ENCODE results near the gene XYLT1. TPM values are rescaled to one million over a fixed set of nuclear protein-coding genes. Genes with fewer than 3 reads are reported as not detected.
"Not testable (repeated sequence)": the region's sequence is repeated elsewhere in the genome, so short reads cannot be mapped to it uniquely, and the experiment has no call there.

Gene XYLT1
- total RNA-seq, 1 donor from 2014 or later: 14.7 TPM

DNA sequence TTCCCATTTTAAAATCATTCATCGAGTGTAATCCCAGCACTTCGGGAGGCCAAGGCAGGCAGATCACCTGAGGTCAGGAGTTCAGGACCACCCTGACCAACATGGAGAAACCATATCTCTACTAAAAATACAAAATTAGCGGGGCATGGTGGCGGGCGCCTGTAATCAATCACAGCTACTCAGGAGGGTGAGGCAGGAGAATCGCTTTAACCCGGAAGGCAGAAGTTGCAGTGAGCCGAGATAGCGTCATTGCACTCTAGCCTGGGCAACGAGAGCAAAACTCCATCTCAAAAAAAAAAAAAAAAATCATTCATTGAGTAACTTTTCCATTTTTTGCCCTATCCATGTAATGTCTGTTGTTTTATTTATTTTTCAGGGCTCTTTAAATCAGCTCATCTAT is 135.4 kb downstream of the XYLT1 start:
- DNase-seq; H3K36me3 Mint-ChIP-seq (ENCODE audit: low read depth); intact Hi-C loops (cut with micrococcal nuclease); H3K4me3 Mint-ChIP-seq; H3K27ac Mint-ChIP-seq; H3K27me3 Mint-ChIP-seq; H3K9me3 Mint-ChIP-seq: not testable (repeated sequence)
- peaks cover 15% of the 10 kb centered on the region for H3K4me1 Mint-ChIP-seq

DNA sequence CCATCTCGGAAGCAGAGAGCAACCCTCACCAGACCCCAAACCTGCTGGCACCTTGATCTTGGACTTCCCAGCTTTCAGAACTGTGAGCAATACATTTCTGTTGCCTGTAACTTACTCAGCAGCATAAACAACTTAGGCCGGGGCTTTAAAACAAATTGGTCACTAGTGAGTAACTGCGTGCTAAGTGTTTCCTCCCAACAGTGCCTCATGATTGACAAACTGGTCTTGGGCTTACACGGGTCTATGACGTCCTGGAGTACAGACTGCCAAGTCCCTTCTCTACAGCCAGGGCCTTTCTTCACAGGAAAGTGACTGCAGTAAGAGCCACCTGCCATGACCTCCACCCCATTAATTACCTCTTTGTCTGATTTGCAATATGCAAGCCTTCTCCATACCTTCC is 136.7 kb downstream of the XYLT1 start:
- Mint-ChIP-seq H3K9me3 (no peaks in the 10 kb centered on the region), H3K4me1 (peaks cover 7% of the 10 kb centered on the region), H3K4me3 (no peak overlapping the region), H3K36me3 (ENCODE audit: low read depth) (peaks cover 6% of the 10 kb centered on the region), H3K27ac (no peak overlapping the region), H3K27me3 (no peaks in the 10 kb centered on the region)
- intact Hi-C loops (cut with micrococcal nuclease): no loop called here
- DNase-seq: no peak

- intact Hi-C loops (cut with micrococcal nuclease): no loop called here
- Mint-ChIP-seq H3K9me3 (no peaks in the 10 kb centered on the region), H3K4me3 (no peak overlapping the region), H3K36me3 (ENCODE audit: low read depth) (peaks cover 6% of the 10 kb centered on the region), H3K4me1 (peaks cover 7% of the 10 kb centered on the region), H3K27me3 (no peaks in the 10 kb centered on the region), H3K27ac (no peak overlapping the region)
- no peak for DNase-seq
These were observed 137.5 kb downstream of the XYLT1 start for GRCh38 chr16:17333229-17333628.

DNA sequence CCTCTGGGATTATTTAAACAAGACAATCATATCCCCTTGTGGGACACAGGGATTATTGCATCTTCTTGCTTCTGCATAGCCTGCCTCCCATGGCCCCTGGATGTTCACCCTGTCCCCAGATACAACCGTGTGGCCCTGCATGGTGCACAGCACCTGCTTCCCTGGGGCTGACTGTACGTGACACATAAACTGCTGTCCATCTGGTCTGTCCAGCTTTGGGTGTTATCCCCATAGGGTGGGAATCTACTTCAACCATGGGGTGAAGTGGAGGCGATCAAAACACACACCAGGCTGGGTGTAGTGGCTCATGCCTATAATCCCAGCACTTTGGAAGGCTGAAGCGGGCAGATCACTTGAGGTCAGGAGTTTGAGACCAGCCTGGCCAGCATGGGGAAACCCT is 138.8 kb downstream of the XYLT1 start:
- intact Hi-C loops (cut with micrococcal nuclease): no loop called here
- no peaks in the 10 kb centered on the region for H3K9me3 Mint-ChIP-seq
- H3K27ac Mint-ChIP-seq: no peak overlapping the region
- H3K27me3 Mint-ChIP-seq: no peaks in the 10 kb centered on the region
- no peak overlapping the region for H3K4me3 Mint-ChIP-seq
- H3K36me3 Mint-ChIP-seq (ENCODE audit: low read depth): peaks cover 3% of the 10 kb centered on the region
- peaks cover 6% of the 10 kb centered on the region for H3K4me1 Mint-ChIP-seq
- DNase-seq: no peak

DNA sequence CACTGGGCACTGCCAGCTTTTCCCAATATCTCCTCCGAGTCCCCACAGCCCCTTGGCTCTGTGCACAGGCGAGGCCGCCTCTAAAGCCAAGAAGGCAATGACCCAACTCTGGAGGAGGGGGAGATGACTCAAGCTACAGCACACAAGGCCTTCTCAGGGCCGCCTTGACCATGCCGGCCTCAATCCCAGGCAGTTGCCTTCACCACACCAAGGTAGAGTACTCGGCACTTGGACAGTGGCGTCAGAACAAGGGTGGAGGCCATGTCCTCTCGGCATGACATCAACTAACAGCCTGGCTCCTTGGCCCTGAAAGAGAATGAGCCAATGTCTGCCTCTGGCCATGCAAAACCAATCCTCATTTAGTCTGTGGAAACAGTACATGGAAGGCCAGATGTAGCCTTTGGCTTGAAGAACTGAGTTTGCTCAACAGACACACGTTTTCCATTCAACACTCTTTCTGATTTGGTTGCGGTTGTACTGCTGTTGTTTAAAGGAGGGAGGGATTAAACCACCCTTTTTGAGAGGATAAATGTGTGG is 139.6 kb downstream of the XYLT1 start:
- H3K4me3 Mint-ChIP-seq: no peak overlapping the region
- no peaks in the 10 kb centered on the region for H3K9me3 Mint-ChIP-seq
- peaks cover 7% of the 10 kb centered on the region for H3K4me1 Mint-ChIP-seq
- intact Hi-C loops (cut with micrococcal nuclease): no loop called here
- DNase-seq: no peak
- H3K27me3 Mint-ChIP-seq: no peaks in the 10 kb centered on the region
- H3K36me3 Mint-ChIP-seq (ENCODE audit: low read depth): peaks cover 3% of the 10 kb centered on the region
- H3K27ac Mint-ChIP-seq: no peak overlapping the region

- H3K36me3 Mint-ChIP-seq (ENCODE audit: low read depth): peaks cover 1% of the 10 kb centered on the region
- H3K27ac Mint-ChIP-seq: no peak overlapping the region
- no peak overlapping the region for H3K4me3 Mint-ChIP-seq
- no peaks in the 10 kb centered on the region for H3K9me3 Mint-ChIP-seq
- peaks cover 9% of the 10 kb centered on the region for H3K4me1 Mint-ChIP-seq
- DNase-seq: no peak
- intact Hi-C loops (cut with micrococcal nuclease): no loop called here
- no peaks in the 10 kb centered on the region for H3K27me3 Mint-ChIP-seq
These were observed 140.7 kb downstream of the XYLT1 start for GRCh38 chr16:17330044-17330443.

GRCh38 chr16:17329391-17329790 is 141.4 kb downstream of the XYLT1 start:
- Mint-ChIP-seq H3K4me1 (peaks cover 9% of the 10 kb centered on the region), H3K27ac (no peak overlapping the region), H3K36me3 (ENCODE audit: low read depth) (peaks cover 1% of the 10 kb centered on the region), H3K9me3 (no peaks in the 10 kb centered on the region), H3K4me3 (no peak overlapping the region), H3K27me3 (no peaks in the 10 kb centered on the region)
- intact Hi-C loops (cut with micrococcal nuclease): no loop called here
- DNase-seq: no peak

- Mint-ChIP-seq H3K9me3 (no peaks in the 10 kb centered on the region), H3K4me1 (peaks cover 11% of the 10 kb centered on the region), H3K36me3 (ENCODE audit: low read depth) (peaks cover 1% of the 10 kb centered on the region), H3K27ac (no peak overlapping the region), H3K27me3 (no peaks in the 10 kb centered on the region), H3K4me3 (no peak overlapping the region)
- DNase-seq: no peak
- intact Hi-C loops (cut with micrococcal nuclease): no loop called here
These were observed 141.8 kb downstream of the XYLT1 start for GRCh38 chr16:17328932-17329331.

GRCh38 chr16:17327664-17328335 is 143.0 kb downstream of the XYLT1 start:
- Mint-ChIP-seq H3K27me3 (no peaks in the 10 kb centered on the region), H3K9me3 (no peaks in the 10 kb centered on the region), H3K4me1 (peaks cover 12% of the 10 kb centered on the region), H3K36me3 (ENCODE audit: low read depth) (peaks cover 1% of the 10 kb centered on the region), H3K4me3 (no peak overlapping the region), H3K27ac (no peak overlapping the region)
- DNase-seq: no peak
- intact Hi-C loops (cut with micrococcal nuclease): no loop called here

DNA sequence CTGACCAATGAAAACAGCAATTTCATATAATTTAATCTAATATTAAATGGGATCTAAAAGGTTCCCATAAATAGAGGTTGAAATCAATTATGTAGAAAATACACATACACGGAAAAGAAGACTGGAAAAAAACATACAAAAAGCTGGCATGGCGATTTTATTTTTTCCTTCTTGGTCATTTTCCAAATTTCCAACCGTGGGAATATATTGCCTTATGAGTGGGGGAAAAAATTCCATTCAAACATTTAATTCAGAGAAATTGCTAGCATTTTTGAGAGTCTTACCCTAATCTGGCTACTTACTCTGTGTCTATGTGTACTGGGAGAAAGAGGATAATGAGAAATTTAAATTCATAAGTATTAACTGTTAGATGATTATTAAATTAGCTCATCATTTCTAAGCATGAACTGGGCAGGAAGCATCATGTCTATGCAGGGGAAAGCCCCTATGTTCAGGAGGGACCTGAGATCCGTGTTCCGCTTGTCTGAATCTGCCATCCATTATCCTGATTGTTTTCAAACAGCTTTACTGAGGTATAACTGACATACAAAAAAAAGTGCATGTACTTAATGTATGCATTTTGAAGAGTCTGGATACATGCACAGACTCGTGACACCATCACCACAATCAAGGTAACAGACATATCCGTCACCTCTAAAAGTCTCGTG is 145.2 kb downstream of the XYLT1 start:
- Mint-ChIP-seq H3K4me1 (peaks cover 15% of the 10 kb centered on the region), H3K36me3 (ENCODE audit: low read depth) (no peaks in the 10 kb centered on the region), H3K4me3 (no peak overlapping the region), H3K9me3 (no peaks in the 10 kb centered on the region), H3K27ac (no peak overlapping the region), H3K27me3 (no peaks in the 10 kb centered on the region)
- no peak for DNase-seq
- intact Hi-C loops (cut with micrococcal nuclease): no loop called here

- H3K27me3 Mint-ChIP-seq: no peaks in the 10 kb centered on the region
- H3K36me3 Mint-ChIP-seq (ENCODE audit: low read depth): peaks cover 3% of the 10 kb centered on the region
- no peak overlapping the region for H3K4me3 Mint-ChIP-seq
- peaks cover 19% of the 10 kb centered on the region for H3K4me1 Mint-ChIP-seq
- H3K9me3 Mint-ChIP-seq: no peaks in the 10 kb centered on the region
- DNase-seq: no peak
- intact Hi-C loops (cut with micrococcal nuclease): no loop called here
- H3K27ac Mint-ChIP-seq: no peak overlapping the region
These were observed 146.3 kb downstream of the XYLT1 start for GRCh38 chr16:17324451-17324850.

DNA sequence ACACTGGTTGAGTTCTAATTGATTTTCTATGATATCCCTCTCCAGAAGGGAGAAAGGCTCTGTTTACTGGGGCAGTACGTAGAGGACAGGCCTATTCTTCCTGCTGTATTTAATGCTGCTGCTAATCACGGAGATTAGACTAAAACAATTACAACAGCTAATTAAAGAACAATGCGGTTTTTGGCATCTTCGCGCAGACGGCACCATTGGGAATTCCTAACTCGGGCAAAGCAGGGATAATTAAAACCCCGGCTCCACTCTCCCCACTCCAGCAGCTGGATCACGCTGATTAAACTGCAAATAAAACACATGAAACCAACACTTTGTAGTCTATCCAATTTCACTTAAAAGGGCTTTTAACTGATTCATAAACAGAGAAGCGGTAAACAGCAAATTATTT is 147.6 kb downstream of the XYLT1 start:
- no peak overlapping the region for H3K4me3 Mint-ChIP-seq
- H3K9me3 Mint-ChIP-seq: no peaks in the 10 kb centered on the region
- no peak overlapping the region for H3K27ac Mint-ChIP-seq
- DNase-seq: no peak
- H3K27me3 Mint-ChIP-seq: no peaks in the 10 kb centered on the region
- intact Hi-C loops (cut with micrococcal nuclease): no loop called here
- peaks cover 19% of the 10 kb centered on the region for H3K4me1 Mint-ChIP-seq
- peaks cover 6% of the 10 kb centered on the region for H3K36me3 Mint-ChIP-seq (ENCODE audit: low read depth)

DNA sequence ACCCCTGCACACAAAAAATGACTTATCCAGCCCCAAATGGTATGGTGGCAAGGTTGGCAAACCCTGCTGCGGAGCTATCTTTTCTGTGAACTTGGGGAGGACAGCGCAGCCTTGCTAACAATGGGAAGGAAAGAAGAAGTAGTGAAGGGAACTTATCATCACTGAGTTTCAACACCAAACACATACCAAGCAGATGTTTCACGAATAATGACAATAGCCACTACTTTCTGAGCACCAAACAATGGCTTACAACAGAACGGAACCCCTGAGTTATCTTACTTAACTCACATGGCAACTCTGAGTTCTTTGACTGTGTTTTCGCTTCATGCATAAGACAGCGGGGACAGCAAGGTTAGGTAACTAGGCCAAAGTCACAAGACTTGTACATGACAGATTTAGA is 148.9 kb downstream of the XYLT1 start:
- H3K27me3 Mint-ChIP-seq: no peaks in the 10 kb centered on the region
- peaks cover 11% of the 10 kb centered on the region for H3K36me3 Mint-ChIP-seq (ENCODE audit: low read depth)
- H3K4me3 Mint-ChIP-seq: no peak overlapping the region

DNA sequence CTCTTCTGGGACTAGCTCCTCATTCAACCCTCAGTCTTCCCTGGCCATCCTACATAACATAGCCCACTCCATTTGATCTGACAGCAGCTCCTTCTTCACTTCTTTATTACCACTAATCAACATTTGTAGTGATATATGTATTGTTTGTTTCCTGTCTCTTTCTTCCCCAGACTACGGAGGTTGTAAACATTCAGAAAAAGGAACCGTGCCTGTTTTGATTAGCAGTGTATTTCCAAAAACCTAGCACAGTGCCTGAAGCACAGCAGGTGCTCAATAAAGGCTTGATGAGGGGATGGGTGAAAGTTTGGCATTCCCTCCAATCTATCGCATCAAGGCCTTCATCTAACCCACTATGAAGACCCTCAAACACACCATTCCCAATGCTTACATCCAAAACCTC is 150.8 kb downstream of the XYLT1 start:
- peaks cover 28% of the 10 kb centered on the region for H3K4me1 Mint-ChIP-seq
- intact Hi-C loops (cut with micrococcal nuclease): no loop called here
- no peak overlapping the region for H3K4me3 Mint-ChIP-seq
- H3K27ac Mint-ChIP-seq: no peak overlapping the region
- no peaks in the 10 kb centered on the region for H3K9me3 Mint-ChIP-seq
- no peaks in the 10 kb centered on the region for H3K27me3 Mint-ChIP-seq
- H3K36me3 Mint-ChIP-seq (ENCODE audit: low read depth): peaks cover 14% of the 10 kb centered on the region
- DNase-seq: no peak

More for the DNA sequence above, 148.9 kb downstream of the XYLT1 start:
- H3K27ac Mint-ChIP-seq: no peak overlapping the region
- peaks cover 22% of the 10 kb centered on the region for H3K4me1 Mint-ChIP-seq
- no peak for DNase-seq
- intact Hi-C loops (cut with micrococcal nuclease): no loop called here
- no peaks in the 10 kb centered on the region for H3K9me3 Mint-ChIP-seq
